ENCODE results near the gene MTUS2. TPM values are rescaled to one million over a fixed set of nuclear protein-coding genes. Genes with fewer than 3 reads are reported as not detected.

MTUS2 gene
- total and polyA plus RNA-seq, 2 of the 8 experiments (the other 6 are each of a cell fraction or from before 2014, with no cell fraction given) = 0.18 to 0.80 TPM

DNA sequence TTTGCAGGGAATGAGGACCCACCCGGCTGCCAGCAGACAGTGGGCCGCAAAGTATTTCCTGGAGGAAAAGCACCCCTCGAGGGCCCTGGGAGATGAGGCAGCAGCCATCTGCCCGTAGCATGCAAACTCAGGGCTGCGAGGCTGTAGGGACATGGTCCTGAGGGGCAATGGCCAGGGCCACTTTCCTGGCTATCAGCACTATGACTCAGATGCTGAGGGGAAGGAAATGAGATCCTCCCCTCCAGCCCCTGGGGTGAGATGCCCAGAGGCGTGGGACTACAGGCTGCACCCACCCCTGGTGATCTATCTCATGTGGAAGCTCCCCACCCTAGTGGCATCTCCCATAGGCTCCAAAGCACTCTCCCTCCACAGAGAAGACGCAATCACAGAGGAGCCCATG, 695.2 kb downstream of the MTUS2 start:
- Histone ChIP-seq H3K79me1 (ENCODE audit: low read depth, low read length) (no peaks in the 10 kb centered on the region; the same call in none of the 2 replicates), H4K8ac (ENCODE audit: extremely low read depth, insufficient read depth, low read length) (peak overlapping the region; percentile 1; the same call in 1 of the 2 replicates), H3K18ac (ENCODE audit: extremely low read depth, low read length) (no peak overlapping the region), H3K4me2 (ENCODE audit: insufficient read depth in 1 of 2, low read depth in 2 of 2, low read length in 2 of 2) (no peak overlapping the region), H3K56ac (replicated peaks; ENCODE audit: insufficient read length, low read depth, low read length) (no peak overlapping the region), H2AFZ (ENCODE audit: low read length) (no peak overlapping the region), H3K4me1 (replicated peaks in 1 of 4; ENCODE audit: control insufficient read depth in 3 of 4, insufficient read depth in 4 of 4, low read length in 3 of 4) (no peaks in the 10 kb centered on the region), H3K23ac (ENCODE audit: insufficient read length) (no peak overlapping the region), H3K36me3 (ENCODE audit: control insufficient read depth in 2 of 4, insufficient read depth in 4 of 4, low read length in 3 of 4) (peaks cover 7 to 65% (median 55%) of the 10 kb centered on the region in 4 experiments; a peak in 7 of 8 replicates), H2AK5ac (ENCODE audit: low read depth, low read length) (no peak overlapping the region), H2BK12ac (ENCODE audit: low read depth, low read length) (no peak overlapping the region), H2BK20ac (ENCODE audit: low read length) (no peak overlapping the region), H4K20me1 (replicated peaks in 1 of 2; ENCODE audit: control insufficient read depth in 1 of 2, insufficient read depth in 2 of 2, low read length in 2 of 2) (peaks cover 3 to 20% of the 10 kb centered on the region in 2 experiments), H3K4ac (replicated peaks; ENCODE audit: insufficient read length, low read depth, low read length) (no peak overlapping the region), H3K27ac (ENCODE audit: low read depth, low read length) (no peak overlapping the region), H4K91ac (replicated peaks; ENCODE audit: insufficient read length, low read length) (no peak overlapping the region), H2BK5ac (ENCODE audit: low read depth, low read length) (no peak overlapping the region), H3K23me2 (ENCODE audit: low read depth, low read length) (peaks cover 4% of the 10 kb centered on the region; the same call in 1 of the 2 replicates), H3K27me3 (replicated peaks in 1 of 4; ENCODE audit: control insufficient read depth in 3 of 4, extremely low read depth in 1 of 4, insufficient read depth in 3 of 4, low read length in 3 of 4) (no peaks in the 10 kb centered on the region), H3K9ac (replicated peaks in 1 of 4; ENCODE audit: extremely low read depth in 1 of 4, low read depth in 3 of 4, low read length in 3 of 4) (no peak overlapping the region), H3K14ac (ENCODE audit: insufficient read length) (no peak overlapping the region), H4K5ac (ENCODE audit: insufficient read length, low read depth, low read length) (no peak overlapping the region), H3K79me2 (ENCODE audit: control insufficient read depth in 1 of 2, insufficient read depth in 2 of 2, low read length in 2 of 2) (no peaks in the 10 kb centered on the region), H3K4me3 (ENCODE audit: extremely low read depth in 1 of 4, insufficient read depth in 2 of 4, low read depth in 3 of 4, low read length in 4 of 4) (no peak overlapping the region), H3K9me3 (ENCODE audit: insufficient read depth in 2 of 2, low read depth in 1 of 2, low read length in 1 of 2) (no peaks in the 10 kb centered on the region), H2BK15ac (ENCODE audit: low read length) (no peak overlapping the region), H2BK120ac (replicated peaks; ENCODE audit: low read depth, low read length) (no peak overlapping the region)
- ChIA-PET CTCF (ENCODE audit: partially characterized antibody) (interaction anchor here (0.9 to 1.4 kb wide), 3 partner anchors 22 to 189 kb away, joined by 3 to 4 read pairs (median 3); no protein-coding TSS in a partner anchor), POLR2A (ENCODE audit: partially characterized antibody) (interaction anchor here (1.2 kb wide), 2 partner anchors 8 to 80 kb away, joined by 3 read pairs; partner anchors contain the start of gene SLC7A1)
- DNase-seq (ENCODE audit: low read depth in 1 of 2, low spot score in 2 of 2) (no peak), FAIRE-seq (no peak)
- 94% methylated on average over 7 of the region's 7 CpGs; no CpG with 5 or more reads in 1 of the 2 experiments for WGBS, 2 experiments (ENCODE audit: extremely low coverage in 1 of 2, insufficient coverage in 1 of 2, insufficient read length in 1 of 2, insufficient replicate concordance in 2 of 2, low coverage in 1 of 2, low lambda C conversion rate in 2 of 2, missing lambda C conversion rate in 1 of 2)
- TF ChIP-seq KDM5A (IDR thresholded peaks at IDR 0.05; ENCODE audit: low read length) = no peak
